Sigmoid colon (tissue), 7 donors: ENCODE results near the gene JDP2. TPM values are rescaled to one million over a fixed set of nuclear protein-coding genes. Genes with fewer than 3 reads are reported as not detected.

Experiments
- DNase-seq: peaks from one replicate; pipeline ENCODE4 v3.0.0-alpha.2; 2019
- H3K27ac ChIP-seq, 4 donors: fragments of 200-600 bp; sonication (generic); one replicate each; pipeline ENCODE4 v1.5.1; 2016 to 2019; ENCODE audit warnings: mild to moderate bottlenecking in 1 of 4
- H3K27me3 ChIP-seq, 3 donors: fragments of 200-600 bp; sonication (generic); one replicate each; pipeline ENCODE4 v1.5.1; 2019; ENCODE audit warnings: mild to moderate bottlenecking in 1 of 3
- H3K36me3 ChIP-seq, 4 donors: fragments of 200-600 bp; sonication (generic); one replicate each; pipeline ENCODE4 v1.5.1; 2016 to 2019
- H3K4me1 ChIP-seq, 4 donors: fragments of 200-600 bp; sonication (generic); one replicate each; pipeline ENCODE4 v1.5.1; 2017 to 2019
- H3K4me3 ChIP-seq, 4 donors: fragments of 200-600 bp; sonication (generic); one replicate each; pipeline ENCODE4 v1.5.1; 2017 to 2019; ENCODE audit warnings: mild to moderate bottlenecking in 2 of 4, moderate library complexity in 1 of 4
- H3K9me3 ChIP-seq, 4 donors: fragments of 200-600 bp in 3 of 4; sonication (generic) in 3 of 4; one replicate each; pipeline versions ENCODE4 v1.5.1 to v1.6.1; 2013 to 2019
- EP300 ChIP-seq, 4 donors: sonication (generic); formaldehyde crosslinking; IDR thresholded peaks; one replicate each; pipeline ENCODE4 v1.6.1; 2017; ENCODE audit warnings: antibody characterized with exemption in 4 of 4
- POLR2A ChIP-seq, 2 donors: fragments of 450-650 bp; IDR thresholded peaks; one replicate each; pipeline ENCODE4 v1.6.1; 2016; ENCODE audit warnings: antibody characterized with exemption in 2 of 2, mild to moderate bottlenecking in 2 of 2, moderate library complexity in 2 of 2
- POLR2AphosphoS5 ChIP-seq, 4 donors: sonication (generic); formaldehyde crosslinking; IDR thresholded peaks; one replicate each; pipeline ENCODE4 v1.6.1; 2017; ENCODE audit warnings: antibody characterized with exemption in 4 of 4
- WGBS, 2 donors: extraction: QIAGEN DNeasy Blood & Tissue Kit; methylation state at CpG; one replicate each; pipeline ENCODE4 v1.1.7; 2013; 5-methylcytosine and 5-hydroxymethylcytosine counted together
- intact Hi-C: fragments of 100-400 bp; cut with DNase I; formaldehyde crosslinking; loops from one replicate; pipeline ENCODE4 v1.15.1; 2023
- polyA plus RNA-seq, 3 donors: library from polyadenylated mRNA; stranded (reverse); fragments of 200-250 nt; gene quantifications; one replicate each; pipeline ENCODE4 v1.2.3, GENCODE V29; 2013
- total RNA-seq, 4 donors: library from RNA; depleted of rRNA; stranded (reverse); fragments of >200 nt; gene quantifications; one replicate each; pipeline ENCODE4 v1.1.0, GENCODE V29; 2016
- TF ChIP-seq, protein P1 (sequence below), 4 experiments: fragments of 450-650 bp in 3 of 4; fragments of 200-600 bp in 1 of 4; IDR thresholded peaks; one replicate each; pipeline ENCODE4 v1.5.1; 2016 to 2019; ENCODE audit warnings: antibody characterized with exemption in 4 of 4, mild to moderate bottlenecking in 3 of 4, moderate library complexity in 2 of 4
- donor health status: healthy with polysubstance abuse.
- donor health status: Bipolar disorder and iron deficiency.
- donor health status: healthy.

Gene JDP2
- total and polyA plus RNA-seq, 7 donors = 24.5 to 90.0 (median 54.9) TPM

DNA sequence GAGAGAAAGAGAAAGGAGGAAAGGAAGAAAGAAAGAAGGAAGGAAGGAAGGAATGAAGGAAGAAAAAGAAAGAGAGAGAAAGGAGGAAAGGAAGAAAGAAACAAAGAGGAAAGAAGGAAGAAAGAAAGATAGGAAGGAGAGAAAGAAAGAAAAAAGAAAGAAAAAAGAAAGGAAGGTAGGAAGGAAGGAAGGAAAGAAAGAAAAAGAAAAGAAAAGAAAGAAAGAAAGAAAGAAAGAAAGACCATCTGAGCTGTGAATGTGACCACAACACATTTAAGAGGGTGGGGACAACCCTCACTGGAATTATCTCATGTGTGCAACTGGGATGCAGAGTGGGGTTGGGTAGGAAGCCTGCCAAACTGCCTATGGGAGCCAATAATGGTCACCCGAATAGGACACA, 58.5 kb downstream of the JDP2 start:
- no peaks in the 10 kb centered on the region for H3K4me1 ChIP-seq
- DNase-seq = no peak
- TF ChIP-seq POLR2A (IDR thresholded peaks at IDR 0.05) (no peak), POLR2AphosphoS5 (IDR thresholded peaks at IDR 0.05) (no peak), EP300 (IDR thresholded peaks at IDR 0.05) (no peak)
- TF ChIP-seq, protein P1, sequence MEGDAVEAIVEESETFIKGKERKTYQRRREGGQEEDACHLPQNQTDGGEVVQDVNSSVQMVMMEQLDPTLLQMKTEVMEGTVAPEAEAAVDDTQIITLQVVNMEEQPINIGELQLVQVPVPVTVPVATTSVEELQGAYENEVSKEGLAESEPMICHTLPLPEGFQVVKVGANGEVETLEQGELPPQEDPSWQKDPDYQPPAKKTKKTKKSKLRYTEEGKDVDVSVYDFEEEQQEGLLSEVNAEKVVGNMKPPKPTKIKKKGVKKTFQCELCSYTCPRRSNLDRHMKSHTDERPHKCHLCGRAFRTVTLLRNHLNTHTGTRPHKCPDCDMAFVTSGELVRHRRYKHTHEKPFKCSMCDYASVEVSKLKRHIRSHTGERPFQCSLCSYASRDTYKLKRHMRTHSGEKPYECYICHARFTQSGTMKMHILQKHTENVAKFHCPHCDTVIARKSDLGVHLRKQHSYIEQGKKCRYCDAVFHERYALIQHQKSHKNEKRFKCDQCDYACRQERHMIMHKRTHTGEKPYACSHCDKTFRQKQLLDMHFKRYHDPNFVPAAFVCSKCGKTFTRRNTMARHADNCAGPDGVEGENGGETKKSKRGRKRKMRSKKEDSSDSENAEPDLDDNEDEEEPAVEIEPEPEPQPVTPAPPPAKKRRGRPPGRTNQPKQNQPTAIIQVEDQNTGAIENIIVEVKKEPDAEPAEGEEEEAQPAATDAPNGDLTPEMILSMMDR (IDR thresholded peaks at IDR 0.05) = no peak
- intact Hi-C loops = loop anchor here (5.0 kb wide), 1 partner anchor 354 kb away; no protein-coding TSS in a partner anchor
- no peaks in the 10 kb centered on the region for H3K27me3 ChIP-seq
- H3K9me3 ChIP-seq = no peaks in the 10 kb centered on the region
- H3K27ac ChIP-seq = no peak overlapping the region
- H3K36me3 ChIP-seq = no peaks in the 10 kb centered on the region
- H3K4me3 ChIP-seq = no peak overlapping the region
- 74 to 89% methylated on average over 1 of the region's 1 CpG for WGBS, 2 donors

DNA sequence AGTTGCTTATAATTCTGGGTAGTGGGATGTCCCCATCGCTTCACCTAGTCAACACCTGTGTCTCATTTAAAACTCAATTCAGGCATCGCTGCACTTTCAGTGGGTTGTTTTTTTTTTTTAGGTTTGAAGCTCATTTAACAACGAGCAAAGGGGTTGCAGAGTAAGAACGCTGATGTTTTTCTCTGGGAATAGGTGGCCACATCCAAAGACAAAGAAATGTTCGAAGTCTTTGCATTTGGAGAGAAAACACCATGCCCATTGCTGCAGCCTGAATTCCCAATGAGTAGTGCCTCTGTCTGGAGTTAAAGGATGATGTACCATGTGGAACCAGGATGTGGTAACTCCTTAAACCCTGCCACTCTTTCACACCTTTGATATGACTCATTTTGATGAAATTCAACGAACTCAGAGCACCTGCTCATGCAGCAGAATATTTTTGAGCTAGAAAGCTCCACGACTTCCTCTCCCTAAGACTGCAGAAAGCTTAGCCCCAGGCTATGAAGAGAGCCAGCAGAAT, 59.4 kb downstream of the JDP2 start:
- Histone ChIP-seq H3K27ac (no peak overlapping the region), H3K9me3 (no peaks in the 10 kb centered on the region), H3K36me3 (no peaks in the 10 kb centered on the region), H3K4me1 (no peaks in the 10 kb centered on the region), H3K27me3 (no peaks in the 10 kb centered on the region), H3K4me3 (no peak overlapping the region)
- no peak for DNase-seq
- TF ChIP-seq POLR2AphosphoS5 (IDR thresholded peaks at IDR 0.05) (no peak), EP300 (IDR thresholded peaks at IDR 0.05) (no peak), POLR2A (IDR thresholded peaks at IDR 0.05) (no peak)
- TF ChIP-seq, protein P1 (IDR thresholded peaks at IDR 0.05) = no peak
- intact Hi-C loops = loop anchor here (5.0 kb wide), 1 partner anchor 355 kb away; no protein-coding TSS in a partner anchor
- WGBS, 2 donors = 62 to 71% methylated on average over 7 of the region's 7 CpGs

DNA sequence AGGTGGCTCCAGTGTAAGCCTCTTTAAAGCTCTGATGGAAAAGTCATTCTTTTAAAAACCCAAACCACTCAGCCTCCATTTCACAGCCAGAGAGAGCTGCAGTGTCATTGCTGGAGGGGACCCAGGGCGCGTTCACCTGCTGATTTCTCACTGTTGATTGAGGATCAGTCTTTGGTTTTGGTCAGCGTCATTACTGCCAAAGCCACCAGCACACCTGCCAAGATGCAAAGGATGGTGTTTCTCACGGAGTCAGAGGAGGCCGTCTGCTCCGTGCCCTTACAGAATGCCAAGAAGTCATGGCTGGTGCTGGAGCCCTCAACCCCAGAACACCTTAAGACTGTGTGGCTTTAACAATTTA, 61.6 kb downstream of the JDP2 start:
- Histone ChIP-seq H3K9me3 (no peaks in the 10 kb centered on the region), H3K36me3 (no peaks in the 10 kb centered on the region), H3K4me3 (no peak overlapping the region), H3K27ac (no peak overlapping the region), H3K27me3 (no peaks in the 10 kb centered on the region), H3K4me1 (no peaks in the 10 kb centered on the region)
- 88 to 89% methylated on average over 6 of the region's 6 CpGs for WGBS, 2 donors
- TF ChIP-seq POLR2A (IDR thresholded peaks at IDR 0.05) (no peak), POLR2AphosphoS5 (IDR thresholded peaks at IDR 0.05) (no peak), EP300 (IDR thresholded peaks at IDR 0.05) (no peak)
- TF ChIP-seq, protein P1 (IDR thresholded peaks at IDR 0.05) = no peak
- intact Hi-C loops = loop anchor here (1.0 to 5.0 kb wide), 2 partner anchors 181 to 357 kb away; no protein-coding TSS in a partner anchor
- no peak for DNase-seq

DNA sequence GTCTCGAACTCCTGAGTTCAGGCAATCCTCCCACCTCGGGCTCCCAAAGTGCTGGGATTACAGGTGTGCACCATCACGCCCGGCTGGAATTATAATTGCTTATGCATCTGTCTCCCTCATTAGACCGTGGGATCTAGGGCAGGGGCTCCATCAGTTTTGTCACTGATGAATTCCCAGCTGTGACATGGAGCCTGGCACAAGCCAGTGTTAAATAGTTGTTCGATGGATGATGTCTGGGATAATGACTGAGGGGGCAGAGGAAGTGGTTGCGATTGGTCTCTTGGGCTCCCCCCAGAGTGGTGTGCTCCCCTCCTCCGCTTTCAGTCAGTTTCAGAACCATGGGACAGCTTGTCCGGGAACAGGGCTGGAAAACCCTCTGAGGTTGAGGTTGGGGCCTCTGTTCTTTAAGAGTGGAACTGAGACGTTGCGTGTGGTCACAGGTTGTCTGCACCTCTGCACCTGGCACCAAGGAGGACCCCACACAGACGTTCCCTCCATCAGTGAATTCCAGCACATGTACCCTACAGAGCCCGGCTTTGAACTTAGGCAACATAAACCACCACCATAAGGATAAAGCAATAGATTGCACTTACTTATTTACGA, 63.7 kb downstream of the JDP2 start:
- 86 to 87% methylated on average over 14 of the region's 14 CpGs for WGBS, 2 donors
- TF ChIP-seq EP300 (IDR thresholded peaks at IDR 0.05) (no peak), POLR2AphosphoS5 (IDR thresholded peaks at IDR 0.05) (no peak)
- no peaks in the 10 kb centered on the region for H3K36me3 ChIP-seq
- no peaks in the 10 kb centered on the region for H3K27me3 ChIP-seq
- H3K27ac ChIP-seq = no peak overlapping the region
- intact Hi-C loops = no loop called here
- no peaks in the 10 kb centered on the region for H3K9me3 ChIP-seq
- H3K4me1 ChIP-seq = no peaks in the 10 kb centered on the region
- no peak for DNase-seq
- H3K4me3 ChIP-seq = no peak overlapping the region

DNA sequence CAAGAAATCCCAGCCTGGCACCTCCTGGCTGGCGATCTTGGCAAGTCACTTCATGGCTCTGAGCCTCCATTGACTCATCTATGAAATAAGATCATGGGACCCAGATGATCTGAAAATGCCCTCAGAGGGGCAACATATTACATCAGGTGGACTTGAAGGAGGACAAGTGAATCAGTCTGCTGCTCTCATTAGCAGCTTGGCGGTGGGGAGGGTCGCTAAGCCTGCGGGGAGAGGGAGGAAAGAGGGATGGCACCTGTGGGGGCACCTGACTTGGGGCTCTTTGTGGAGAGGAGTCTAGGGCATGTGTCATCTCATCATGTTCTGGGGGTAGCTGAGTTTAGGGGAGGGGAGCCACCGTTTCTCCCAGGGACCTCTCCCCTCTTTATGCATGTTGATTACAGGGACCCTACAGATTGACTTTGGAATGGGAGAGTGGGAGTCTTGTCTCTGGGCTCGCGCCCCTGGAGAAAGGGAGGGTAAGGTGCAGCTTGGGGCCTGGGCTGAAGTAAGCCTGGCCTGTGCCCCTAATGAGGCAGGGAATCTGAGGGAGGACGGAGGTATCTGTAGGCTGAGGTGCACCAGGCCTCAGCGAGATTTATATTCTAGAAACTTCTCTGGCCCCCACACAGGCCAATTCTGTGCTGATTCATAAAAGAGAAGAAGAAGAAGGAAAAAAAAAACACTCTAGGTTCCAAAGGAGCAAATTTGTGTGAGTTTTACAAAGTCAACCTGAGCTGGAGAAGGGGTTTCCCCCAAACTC, 65.2 kb downstream of the JDP2 start:
- WGBS, 2 donors = 88 to 89% methylated on average over 9 of the region's 9 CpGs
- TF ChIP-seq, protein P1 (IDR thresholded peaks at IDR 0.05) = no peak
- no peak for TF ChIP-seq EP300 (IDR thresholded peaks at IDR 0.05)
- TF ChIP-seq POLR2AphosphoS5 (IDR thresholded peaks at IDR 0.05) = no peak
- TF ChIP-seq POLR2A (IDR thresholded peaks at IDR 0.05) = no peak
- no peak overlapping the region for H3K4me3 ChIP-seq
- no peak overlapping the region for H3K27ac ChIP-seq
- no peaks in the 10 kb centered on the region for H3K4me1 ChIP-seq
- no peaks in the 10 kb centered on the region for H3K9me3 ChIP-seq
- intact Hi-C loops = no loop called here
- no peak for DNase-seq
- H3K27me3 ChIP-seq = no peaks in the 10 kb centered on the region
- H3K36me3 ChIP-seq = no peaks in the 10 kb centered on the region
